H1 (cell line): ENCODE measurements around the gene ACTN4. TPM values are rescaled to one million over a fixed set of nuclear protein-coding genes. Genes with fewer than 3 reads are reported as not detected.

Experiments
- CTCF ChIA-PET: fragments of 300-600 bp; sonication (Branson Sonifier 250); formaldehyde crosslinking; loops from one replicate; lab custom pipeline; 2021; ENCODE audit not compliant: partially characterized antibody; lab: Charles Lee
- POLR2A ChIA-PET: fragments of 300-600 bp; sonication (Branson Sonifier 250); formaldehyde crosslinking; loops from one replicate; lab custom pipeline; 2021; ENCODE audit warnings: inconsistent platforms; ENCODE audit not compliant: partially characterized antibody; lab: Charles Lee
- DNase-seq, 2 experiments: peaks; one replicate each; pipeline versions ENCODE4 v3.0.0 to v3.0.0-alpha.2; 2010 to 2022; ENCODE audit warnings: low spot score in 2 of 2, low read depth in 1 of 2, mixed read lengths in 1 of 2
- FAIRE-seq: peaks from 2 replicates; lab custom pipeline; 2011; peaks lifted over from hg19 to GRCh38; lab: Jason Lieb, UNC
- H2AFZ ChIP-seq: 2 replicates; pipeline ENCODE4 v1.8.1; 2012; ENCODE audit warnings: low read length, inconsistent platforms
- H2AK5ac ChIP-seq: 2 replicates; pipeline ENCODE4 v1.6.1; 2013; ENCODE audit warnings: low read depth, low read length
- H2BK120ac ChIP-seq: replicated peaks from 2 replicates; pipeline ENCODE3; 2013; ENCODE audit warnings: low read depth, low read length, inconsistent platforms
- H2BK12ac ChIP-seq: 2 replicates; pipeline ENCODE4 v1.6.1; 2013; ENCODE audit warnings: low read depth, low read length
- H2BK15ac ChIP-seq: 2 replicates; pipeline ENCODE4 v1.6.1; 2013; ENCODE audit warnings: low read length
- H2BK20ac ChIP-seq: 2 replicates; pipeline ENCODE4 v1.6.1; 2013; ENCODE audit warnings: low read length
- H2BK5ac ChIP-seq: 2 replicates; pipeline ENCODE4 v1.6.1; 2013; ENCODE audit warnings: low read depth, low read length
- H3K14ac ChIP-seq: 2 replicates; pipeline ENCODE4 v1.6.1; 2013; ENCODE audit warnings: inconsistent platforms; ENCODE audit not compliant: insufficient read length
- H3K18ac ChIP-seq: 2 replicates; pipeline ENCODE4 v1.6.1; 2013; ENCODE audit warnings: low read length; ENCODE audit errors: extremely low read depth
- H3K23ac ChIP-seq: 2 replicates; pipeline ENCODE4 v1.6.1; 2013; ENCODE audit warnings: inconsistent platforms; ENCODE audit not compliant: insufficient read length
- H3K23me2 ChIP-seq: 2 replicates; pipeline ENCODE4 v1.6.1; 2013; ENCODE audit warnings: low read depth, low read length
- H3K27ac ChIP-seq: 2 replicates; pipeline ENCODE4 v1.6.1; 2011; ENCODE audit warnings: low read depth, low read length, inconsistent platforms
- H3K27me3 ChIP-seq, 4 experiments: replicated peaks in 1 of 4; 1 replicate in 1 of 4; 2 replicates in 3 of 4; pipeline versions ENCODE4 v1.6.1 to v1.8.1; 2011 to 2013; ENCODE audit warnings: low read length in 3 of 4, mild to moderate bottlenecking in 3 of 4, inconsistent platforms in 2 of 4, mixed read lengths in 2 of 4, moderate library complexity in 1 of 4; ENCODE audit not compliant: control insufficient read depth in 3 of 4, insufficient read depth in 3 of 4; ENCODE audit errors: extremely low read depth in 1 of 4
- H3K36me3 ChIP-seq, 4 experiments: 2 replicates each; pipeline versions ENCODE4 v1.6.1 to v1.8.1; 2011 to 2013; ENCODE audit warnings: mild to moderate bottlenecking in 4 of 4, low read length in 3 of 4, moderate library complexity in 2 of 4, control low read depth in 1 of 4, inconsistent platforms in 1 of 4; ENCODE audit not compliant: insufficient read depth in 4 of 4, control insufficient read depth in 2 of 4
- H3K4ac ChIP-seq: replicated peaks from 2 replicates; pipeline ENCODE3; 2013; ENCODE audit warnings: low read length, low read depth, mixed read lengths, inconsistent platforms; ENCODE audit not compliant: insufficient read length
- H3K4me1 ChIP-seq, 4 experiments: replicated peaks in 1 of 4; 1 replicate in 1 of 4; 2 replicates in 3 of 4; pipeline versions ENCODE4 v1.6.1 to v1.8.1; 2011 to 2013; ENCODE audit warnings: low read length in 3 of 4, inconsistent platforms in 2 of 4, mixed read lengths in 1 of 4; ENCODE audit not compliant: insufficient read depth in 4 of 4, control insufficient read depth in 3 of 4
- H3K4me2 ChIP-seq, 2 experiments: 2 replicates each; pipeline versions ENCODE4 v1.6.1 to v1.8.1; 2011 to 2013; ENCODE audit warnings: low read depth in 2 of 2, low read length in 2 of 2, control low read depth in 1 of 2, inconsistent platforms in 1 of 2, mild to moderate bottlenecking in 1 of 2; ENCODE audit not compliant: insufficient read depth in 1 of 2
- H3K4me3 ChIP-seq, 4 experiments: fragments of 200-600, 300-600 bp in 1 of 4; sonication (generic), shearing (Covaris generic), sonication (Bioruptor Twin) in 1 of 4; 2 replicates each; pipeline versions ENCODE4 v1.5.1 to v1.8.1; 2011 to 2016; ENCODE audit warnings: low read length in 4 of 4, low read depth in 3 of 4, control low read depth in 2 of 4, inconsistent platforms in 2 of 4, mild to moderate bottlenecking in 2 of 4, mixed read lengths in 1 of 4, moderate library complexity in 1 of 4; ENCODE audit not compliant: insufficient read depth in 2 of 4; ENCODE audit errors: extremely low read depth in 1 of 4
- H3K56ac ChIP-seq: replicated peaks from 2 replicates; pipeline ENCODE3; 2013; ENCODE audit warnings: low read depth, mild to moderate bottlenecking, mixed read lengths, low read length, inconsistent platforms; ENCODE audit not compliant: insufficient read length
- H3K79me1 ChIP-seq: 2 replicates; pipeline ENCODE4 v1.6.1; 2013; ENCODE audit warnings: low read depth, low read length, control low read depth
- H3K79me2 ChIP-seq, 2 experiments: 2 replicates each; pipeline versions ENCODE4 v1.6.1 to v1.8.1; 2012 to 2013; ENCODE audit warnings: low read length in 2 of 2, mild to moderate bottlenecking in 2 of 2, inconsistent platforms in 1 of 2; ENCODE audit not compliant: insufficient read depth in 2 of 2, control insufficient read depth in 1 of 2
- H3K9ac ChIP-seq, 4 experiments: replicated peaks in 1 of 4; 1 replicate in 1 of 4; 2 replicates in 3 of 4; pipeline versions ENCODE4 v1.6.1 to v1.8.1; 2011 to 2013; ENCODE audit warnings: low read depth in 3 of 4, low read length in 3 of 4, control low read depth in 2 of 4, mild to moderate bottlenecking in 2 of 4, moderate library complexity in 2 of 4, inconsistent platforms in 1 of 4; ENCODE audit errors: extremely low read depth in 1 of 4
- H3K9me3 ChIP-seq, 2 experiments: 2 replicates each; pipeline versions ENCODE4 v1.6.1 to v1.8.1; 2012 to 2013; ENCODE audit warnings: mild to moderate bottlenecking in 2 of 2, moderate library complexity in 2 of 2, control low read depth in 1 of 2, inconsistent platforms in 1 of 2, low read depth in 1 of 2, low read length in 1 of 2, mixed read lengths in 1 of 2; ENCODE audit not compliant: insufficient read depth in 2 of 2
- H4K20me1 ChIP-seq, 2 experiments: replicated peaks in 1 of 2; 2 replicates each; pipeline versions ENCODE3 to v1.8.1; 2011 to 2013; ENCODE audit warnings: inconsistent platforms in 2 of 2, low read length in 2 of 2, mild to moderate bottlenecking in 1 of 2; ENCODE audit not compliant: insufficient read depth in 2 of 2, control insufficient read depth in 1 of 2
- H4K5ac ChIP-seq: 2 replicates; pipeline ENCODE4 v1.6.1; 2013; ENCODE audit warnings: low read length, low read depth, mixed read lengths, inconsistent platforms; ENCODE audit not compliant: insufficient read length
- H4K8ac ChIP-seq: 2 replicates; pipeline ENCODE4 v1.8.0; 2013; ENCODE audit warnings: mild to moderate bottlenecking, moderate library complexity, low read length, inconsistent platforms; ENCODE audit not compliant: insufficient read depth; ENCODE audit errors: extremely low read depth
- H4K91ac ChIP-seq: replicated peaks from 2 replicates; pipeline ENCODE3; 2013; ENCODE audit warnings: low read length, mixed read lengths, inconsistent platforms; ENCODE audit not compliant: insufficient read length
- BCL11A ChIP-seq, 2 experiments: IDR thresholded peaks; one replicate each; pipeline ENCODE4 v1.6.1; 2011; ENCODE audit warnings: low read depth in 2 of 2, low read length in 2 of 2, mild to moderate bottlenecking in 2 of 2
- CREB1 ChIP-seq: IDR thresholded peaks from 2 replicates; pipeline ENCODE4 v1.6.1; 2012; ENCODE audit warnings: inconsistent platforms
- CTCF ChIP-seq, 3 experiments: IDR thresholded peaks; 1 replicate in 2 of 3; 2 replicates in 1 of 3; pipeline versions ENCODE4 v1.5.1 to v1.6.1; 2011; ENCODE audit warnings: low read length in 3 of 3, mild to moderate bottlenecking in 3 of 3, inconsistent platforms in 2 of 3, low read depth in 1 of 3, moderate library complexity in 1 of 3; ENCODE audit not compliant: insufficient read depth in 1 of 3; ENCODE audit errors: control extremely low read depth in 1 of 3
- E2F6 ChIP-seq: IDR thresholded peaks from 2 replicates; pipeline ENCODE4 v1.6.1; 2012; ENCODE audit warnings: inconsistent platforms
- GABPA ChIP-seq: IDR thresholded peaks from 2 replicates; pipeline ENCODE4 v1.6.1; 2011; ENCODE audit warnings: mild to moderate bottlenecking, low read length, moderate library complexity, borderline replicate concordance; ENCODE audit not compliant: insufficient read depth
- MAX ChIP-seq: IDR thresholded peaks from 2 replicates; pipeline ENCODE4 v1.6.1; 2012; ENCODE audit warnings: inconsistent platforms
- RAD21 ChIP-seq, 2 experiments: IDR thresholded peaks in 1 of 2; conservative IDR thresholded peaks in 1 of 2; 2 replicates each; pipeline ENCODE4 v1.6.1; 2011; ENCODE audit warnings: low read depth in 2 of 2, low read length in 2 of 2, improper control_type of control experiment in 1 of 2, inconsistent platforms in 1 of 2, mild to moderate bottlenecking in 1 of 2, moderate library complexity in 1 of 2
- ZNF274 ChIP-seq: IDR thresholded peaks from 2 replicates; pipeline ENCODE4 v1.7.0; 2012; ENCODE audit warnings: low read length, borderline replicate concordance; ENCODE audit errors: extremely low read depth
- WGBS, 2 experiments: shearing (Covaris generic) in 1 of 2; methylation state at CpG; one replicate each; pipeline versions ENCODE4 v1.1.6 to v1.1.7; 2013 to 2015; ENCODE audit warnings: low lambda C conversion rate in 2 of 2, mixed read lengths in 2 of 2, inconsistent platforms in 1 of 2, low coverage in 1 of 2, missing lambda C conversion rate in 1 of 2; ENCODE audit not compliant: insufficient replicate concordance in 2 of 2, insufficient coverage in 1 of 2, insufficient read length in 1 of 2; ENCODE audit errors: extremely low coverage in 1 of 2, missing lambda C conversion rate in 1 of 2; 5-methylcytosine and 5-hydroxymethylcytosine counted together
- polyA plus RNA-seq, 7 experiments: library from polyadenylated mRNA; depleted of rRNA in 3 of 7; stranded (reverse) in 5 of 7; unstranded in 2 of 7; fragments of >200 nt in 5 of 7; fragments of 200-250 nt in 2 of 7; gene quantifications; 1 replicate in 5 of 7; 2 replicates in 1 of 7; 4 replicates in 1 of 7; pipeline versions ENCODE4 v1.2.1 to v1.2.3, GENCODE V29; 2011 to 2013; ENCODE audit warnings: missing spikeins in 2 of 7, mixed read lengths in 2 of 7
- total RNA-seq: library from RNA; stranded (reverse); fragmentation: NEBNext Ultra II Directional; extraction: Animal tissue kit (Norgen Biotek cat#: 25700); gene quantifications from 2 replicates; pipeline ENCODE4 v1.2.1, GENCODE V29; 2021

Gene ACTN4
- total and polyA plus RNA-seq, 2 of the 8 experiments (the other 6 are each of a cell fraction or from before 2014, with no cell fraction given): 211 to 520 TPM

GRCh38 chr19:38769635-38770211 is 122.3 kb downstream of the ACTN4 start:
- FAIRE-seq (no peak), DNase-seq (peak in 1 of 2 experiments; percentile 93)
- peak overlapping the region; percentile 60; the same call in 1 of the 2 replicates for H2BK12ac ChIP-seq
- H3K36me3 ChIP-seq: no peaks in the 10 kb centered on the region
- H3K18ac ChIP-seq: peak overlapping the region; percentile 60
- H4K5ac ChIP-seq: no peak overlapping the region
- H4K20me1 ChIP-seq: no peaks in the 10 kb centered on the region
- no peak overlapping the region for H3K27ac ChIP-seq
- H3K14ac ChIP-seq: no peak overlapping the region
- H3K4me1 ChIP-seq: no peaks in the 10 kb centered on the region
- ChIA-PET CTCF (interaction anchor here (0.6 to 1.3 kb wide), 20 partner anchors 9 to 254 kb away, joined by 3 to 14 read pairs (median 4); partner anchors contain the start of gene ECH1), POLR2A (interaction anchor here (0.9 to 1.6 kb wide), 7 partner anchors 11 to 118 kb away, joined by 3 to 7 read pairs (median 4); no protein-coding TSS in a partner anchor)
- no peaks in the 10 kb centered on the region for H3K79me1 ChIP-seq
- H4K8ac ChIP-seq: peak overlapping the region; percentile 95; the same call in 1 of the 2 replicates
- H3K23ac ChIP-seq: no peak overlapping the region
- peak overlapping the region; percentile 29; the same call in 1 of the 2 replicates for H2AFZ ChIP-seq
- no peak overlapping the region for H2BK20ac ChIP-seq
- H3K23me2 ChIP-seq: no peaks in the 10 kb centered on the region
- H3K9me3 ChIP-seq: no peaks in the 10 kb centered on the region
- H3K79me2 ChIP-seq: no peaks in the 10 kb centered on the region
- H3K4me3 ChIP-seq: peak overlapping the region in 1 of 4 experiments; percentile 39; a peak in 1 of 8 replicates
- no peak overlapping the region for H3K56ac ChIP-seq
- H2BK5ac ChIP-seq: no peak overlapping the region; the same call in 1 of the 2 replicates
- no peaks in the 10 kb centered on the region; a peak in 1 of 7 replicates for H3K27me3 ChIP-seq
- no peak overlapping the region for H3K9ac ChIP-seq
- peak overlapping the region in 1 of 2 experiments; percentile 44; a peak in 1 of 4 replicates for H3K4me2 ChIP-seq
- no peak overlapping the region for H4K91ac ChIP-seq
- 37% methylated on average over 20 of the region's 42 CpGs; no CpG with 5 or more reads in 1 of the 2 experiments for WGBS, 2 experiments
- no peak overlapping the region for H2BK15ac ChIP-seq
- no peak overlapping the region for H2AK5ac ChIP-seq
- H2BK120ac ChIP-seq: no peak overlapping the region
- no peak overlapping the region for H3K4ac ChIP-seq
- 0 out of 2 replicates have a peak, but pooled peaks have one; percentile 21 for TF ChIP-seq CREB1
- peak; percentile 40 to 61; a peak in 3 of 4 replicates for TF ChIP-seq RAD21 (IDR thresholded peaks at IDR 0.05 in 1 of 2, conservative IDR thresholded peaks at IDR 0.05 in 1 of 2; ENCODE audit: low read depth in 2 of 2, low read length in 2 of 2)
- TF ChIP-seq CTCF (IDR thresholded peaks at IDR 0.05; ENCODE audit: control extremely low read depth in 1 of 3, insufficient read depth in 1 of 3, low read depth in 1 of 3, low read length in 3 of 3): peak; percentile 67 to 70 (median 70)
- peak; percentile 76 for TF ChIP-seq E2F6
- no peak for TF ChIP-seq ZNF274
- no peak for TF ChIP-seq BCL11A (IDR thresholded peaks at IDR 0.05; ENCODE audit: low read depth in 2 of 2, low read length in 2 of 2)
- peak; percentile 75; the same call in 1 of the 2 replicates for TF ChIP-seq GABPA
- TF ChIP-seq MAX: peak; percentile 89
